ENCODE data around the gene LIPT2.

DNA sequence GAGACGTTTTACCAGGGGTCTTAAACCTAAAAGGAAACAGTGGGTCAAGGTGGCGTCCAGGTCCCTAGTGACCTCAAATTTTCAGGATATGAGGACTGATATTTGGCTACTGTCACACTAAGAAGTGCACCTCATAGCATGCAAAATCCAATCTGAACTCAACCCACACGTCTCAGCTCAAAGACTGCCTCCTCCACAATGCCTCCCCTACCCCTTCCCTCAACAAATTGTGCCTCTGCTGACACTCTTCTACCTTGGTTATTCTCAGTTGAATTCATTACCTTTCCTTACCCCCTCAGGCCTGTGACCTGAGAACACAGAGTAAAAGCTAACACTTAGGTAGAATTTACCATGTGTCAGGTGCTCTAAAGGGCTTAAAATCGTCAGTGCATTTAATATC, 12.4 kb upstream of the LIPT2 start:
- TF ChIP-seq CTCF (IDR thresholded peaks at IDR 0.05), result no peak
- TF ChIP-seq POLR2A (IDR thresholded peaks at IDR 0.05), result no peak
- TF ChIP-seq EP300 (IDR thresholded peaks at IDR 0.05), result no peak

Data from sigmoid colon (tissue), 4 donors.